Endothelial cell of umbilical vein (primary cell): ENCODE data around the gene MOCS2. TPM values are rescaled to one million over a fixed set of nuclear protein-coding genes. Genes with fewer than 3 reads are reported as not detected.

Source experiments
- BruUV-seq: library from RNA; stranded (reverse); fragments of 400-500 nt; replicated peaks from 2 replicates; lab custom pipeline; 2021; lab: Mats Ljungman, UMichigan
- CTCF ChIA-PET: fragments of 300-600, 350-600 bp; sonication (Branson Sonifier 250); formaldehyde crosslinking; loops from one replicate; lab custom pipeline; 2021; ENCODE audit warnings: antibody characterized with exemption, inconsistent platforms; lab: Charles Lee
- POLR2A ChIA-PET: fragments of 300-600, 350-600 bp; sonication (Branson Sonifier 250); formaldehyde crosslinking; loops from one replicate; lab custom pipeline; 2021; ENCODE audit warnings: antibody characterized with exemption, inconsistent platforms; lab: Charles Lee
- DNase-seq: peaks from one replicate; pipeline ENCODE4 v3.0.0-alpha.2; 2011; ENCODE audit warnings: low read depth, low spot score
- FAIRE-seq: peaks from 2 replicates; lab custom pipeline; 2011; peaks lifted over from hg19 to GRCh38; lab: Jason Lieb, UNC
- H2AFZ ChIP-seq: 2 replicates; pipeline ENCODE4 v1.6.0; 2012; ENCODE audit warnings: low read depth, low read length, control low read depth, inconsistent platforms
- H3K27ac ChIP-seq: 2 replicates; pipeline ENCODE4 v1.5.1; 2011; ENCODE audit warnings: low read depth, mild to moderate bottlenecking, control low read depth, low read length, moderate library complexity; ENCODE audit not compliant: insufficient read depth
- H3K27me3 ChIP-seq, 2 experiments: 2 replicates each; pipeline versions ENCODE4 v1.6.0 to v1.6.1; 2011; ENCODE audit warnings: low read length in 2 of 2, mixed read lengths in 1 of 2; ENCODE audit not compliant: control insufficient read depth in 2 of 2, insufficient read depth in 2 of 2
- H3K36me3 ChIP-seq, 2 experiments: 2 replicates in 1 of 2; 3 replicates in 1 of 2; pipeline ENCODE4 v1.5.1; 2011; ENCODE audit warnings: low read length in 2 of 2, mild to moderate bottlenecking in 1 of 2, moderate library complexity in 1 of 2; ENCODE audit not compliant: control insufficient read depth in 2 of 2, insufficient read depth in 2 of 2; ENCODE audit errors: extremely low read depth in 1 of 2
- H3K4me1 ChIP-seq: 3 replicates; pipeline ENCODE4 v1.5.1; 2011; ENCODE audit warnings: mild to moderate bottlenecking, low read length; ENCODE audit not compliant: control insufficient read depth, insufficient read depth; ENCODE audit errors: extremely low read depth
- H3K4me2 ChIP-seq: 2 replicates; pipeline ENCODE4 v1.6.1; 2011; ENCODE audit warnings: low read length, control low read depth, mixed read lengths; ENCODE audit not compliant: insufficient read depth
- H3K4me3 ChIP-seq, 3 experiments: fragments of 200-600 bp in 1 of 3; sonication (generic), shearing (Covaris generic) in 1 of 3; replicated peaks in 1 of 3; 2 replicates each; pipeline ENCODE4 v1.5.1; 2011 to 2016; ENCODE audit warnings: control low read depth in 3 of 3, low read length in 3 of 3, mild to moderate bottlenecking in 2 of 3, inconsistent platforms in 1 of 3, low read depth in 1 of 3, moderate library complexity in 1 of 3; ENCODE audit not compliant: insufficient read depth in 1 of 3
- H3K79me2 ChIP-seq: 2 replicates; pipeline ENCODE4 v1.6.0; 2012; ENCODE audit warnings: low read length, inconsistent platforms; ENCODE audit not compliant: control insufficient read depth, insufficient read depth
- H3K9ac ChIP-seq: replicated peaks from 2 replicates; pipeline ENCODE3; 2011; ENCODE audit warnings: low read length, control low read depth; ENCODE audit not compliant: insufficient read depth; ENCODE audit errors: extremely low read depth
- H3K9me1 ChIP-seq: replicated peaks from 3 replicates; pipeline ENCODE4 v1.6.0; 2011; ENCODE audit warnings: mild to moderate bottlenecking, low read length; ENCODE audit not compliant: control insufficient read depth, insufficient read depth; ENCODE audit errors: extremely low read depth
- H3K9me3 ChIP-seq: replicated peaks from 2 replicates; pipeline ENCODE4 v1.5.1; 2012; ENCODE audit warnings: low read length, inconsistent platforms; ENCODE audit not compliant: control insufficient read depth, insufficient read depth
- H4K20me1 ChIP-seq: replicated peaks from 2 replicates; pipeline ENCODE3; 2011; ENCODE audit warnings: mild to moderate bottlenecking, low read length; ENCODE audit not compliant: control insufficient read depth, insufficient read depth; ENCODE audit errors: extremely low read depth
- EZH2 ChIP-seq: IDR thresholded peaks from 2 replicates; pipeline ENCODE4 v1.6.1; 2012; ENCODE audit warnings: borderline replicate concordance, low read depth, mild to moderate bottlenecking, moderate library complexity, low read length, inconsistent platforms; ENCODE audit not compliant: severe bottlenecking
- FOS ChIP-seq: IDR thresholded peaks from 2 replicates; pipeline ENCODE4 v1.6.1; 2011; ENCODE audit warnings: mild to moderate bottlenecking, low read length, moderate library complexity, borderline replicate concordance; ENCODE audit not compliant: insufficient read depth
- GATA2 ChIP-seq: IDR thresholded peaks from 2 replicates; pipeline ENCODE4 v1.7.0; 2011; ENCODE audit warnings: low read depth, mild to moderate bottlenecking, moderate library complexity, mixed read lengths, low read length; ENCODE audit not compliant: insufficient read length, insufficient read depth
- JUN ChIP-seq: IDR thresholded peaks from 2 replicates; pipeline ENCODE4 v1.6.1; 2011; ENCODE audit warnings: borderline replicate concordance, low read depth; ENCODE audit not compliant: insufficient read length, insufficient read depth
- MYC ChIP-seq: IDR thresholded peaks from one replicate; pipeline ENCODE4 v1.6.1; 2011; ENCODE audit warnings: mild to moderate bottlenecking, low read depth, low read length
- POLR2A ChIP-seq: IDR thresholded peaks from 2 replicates; pipeline ENCODE4 v1.6.1; 2012; ENCODE audit warnings: low read depth, mild to moderate bottlenecking, control low read depth, low read length
- POLR2AphosphoS5 ChIP-seq: IDR thresholded peaks from 2 replicates; pipeline ENCODE4 v1.6.1; 2012; ENCODE audit warnings: low read depth, mild to moderate bottlenecking, control low read depth, low read length, moderate library complexity; ENCODE audit not compliant: insufficient read depth
- dilution Hi-C: fragments of 300-500 bp; cut with MboI; formaldehyde crosslinking; loops from one replicate; pipeline ENCODE4 v1.15.0; 2019; ENCODE audit warnings: low sequenced_read_pairs; ENCODE audit not compliant: extremely low pct_ligation_motif_present
- intact Hi-C: fragments of 100-400 bp; cut with micrococcal nuclease; formaldehyde crosslinking; loops from one replicate; pipeline ENCODE4 v1.10.0; 2022
- polyA plus RNA-seq, 4 experiments: library from polyadenylated mRNA; depleted of rRNA in 3 of 4; stranded (reverse) in 3 of 4; unstranded in 1 of 4; fragments of >200 nt; gene quantifications; 2 replicates each; pipeline versions ENCODE4 v1.2.1 to v1.2.3, GENCODE V29; 2011 to 2012; ENCODE audit warnings: missing spikeins in 1 of 4
- total RNA-seq: library from RNA; stranded (reverse); gene quantifications from 2 replicates; pipeline ENCODE4 v1.2.3, GENCODE V29; 2021
- TF ChIP-seq, protein P1 (sequence below), 2 donors: IDR thresholded peaks; 1 replicate in 1 of 2; 2 replicates in 1 of 2; pipeline ENCODE4 v1.5.1; 2011; ENCODE audit warnings: low read length in 2 of 2, mild to moderate bottlenecking in 2 of 2, moderate library complexity in 2 of 2, control low read depth in 1 of 2, inconsistent platforms in 1 of 2, low read depth in 1 of 2; ENCODE audit not compliant: insufficient read depth in 1 of 2; ENCODE audit errors: extremely low read depth in 1 of 2
- TF ChIP-seq, protein P2 (sequence below): IDR thresholded peaks from 2 replicates; pipeline ENCODE4 v1.6.1; 2011; ENCODE audit not compliant: insufficient read depth, insufficient read length

The MOCS2 gene
- total and polyA plus RNA-seq, 2 donors (not counting 3 experiments of a cell fraction or from before 2014, with no cell fraction given), result 14.3 to 31.5 TPM

DNA sequence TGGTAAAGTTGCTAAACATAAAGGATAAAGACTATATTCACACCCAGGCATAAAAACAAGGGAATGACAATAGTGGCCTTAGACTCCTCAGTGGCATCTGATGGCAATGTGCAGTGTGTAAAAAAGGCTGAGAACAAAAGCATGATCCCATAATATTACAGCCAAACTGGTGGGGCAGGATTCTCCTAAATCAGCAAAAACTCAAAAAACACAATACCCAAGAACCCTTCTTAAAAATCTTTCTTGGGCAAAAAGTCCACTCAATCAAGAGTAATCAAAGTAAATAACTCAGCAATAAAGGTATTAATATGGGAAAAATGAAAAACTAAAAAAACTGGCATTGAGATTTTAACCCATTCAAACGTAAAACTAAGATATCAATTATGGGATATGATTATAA lies 1.6 kb upstream of the MOCS2 start:
- H3K27ac ChIP-seq, result no peak overlapping the region
- no peak for FAIRE-seq
- CTCF ChIA-PET, result no interaction called here

More for the DNA sequence above, 1.6 kb upstream of the MOCS2 start:
- DNase-seq, result no peak
- TF ChIP-seq JUN, result no peak
- no peak for TF ChIP-seq GATA2
- TF ChIP-seq POLR2A, result no peak
- no peak for TF ChIP-seq FOS
- TF ChIP-seq, protein P1, sequence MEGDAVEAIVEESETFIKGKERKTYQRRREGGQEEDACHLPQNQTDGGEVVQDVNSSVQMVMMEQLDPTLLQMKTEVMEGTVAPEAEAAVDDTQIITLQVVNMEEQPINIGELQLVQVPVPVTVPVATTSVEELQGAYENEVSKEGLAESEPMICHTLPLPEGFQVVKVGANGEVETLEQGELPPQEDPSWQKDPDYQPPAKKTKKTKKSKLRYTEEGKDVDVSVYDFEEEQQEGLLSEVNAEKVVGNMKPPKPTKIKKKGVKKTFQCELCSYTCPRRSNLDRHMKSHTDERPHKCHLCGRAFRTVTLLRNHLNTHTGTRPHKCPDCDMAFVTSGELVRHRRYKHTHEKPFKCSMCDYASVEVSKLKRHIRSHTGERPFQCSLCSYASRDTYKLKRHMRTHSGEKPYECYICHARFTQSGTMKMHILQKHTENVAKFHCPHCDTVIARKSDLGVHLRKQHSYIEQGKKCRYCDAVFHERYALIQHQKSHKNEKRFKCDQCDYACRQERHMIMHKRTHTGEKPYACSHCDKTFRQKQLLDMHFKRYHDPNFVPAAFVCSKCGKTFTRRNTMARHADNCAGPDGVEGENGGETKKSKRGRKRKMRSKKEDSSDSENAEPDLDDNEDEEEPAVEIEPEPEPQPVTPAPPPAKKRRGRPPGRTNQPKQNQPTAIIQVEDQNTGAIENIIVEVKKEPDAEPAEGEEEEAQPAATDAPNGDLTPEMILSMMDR (IDR thresholded peaks at IDR 0.05; ENCODE audit: extremely low read depth in 1 of 2, insufficient read depth in 1 of 2, low read depth in 1 of 2, low read length in 2 of 2), result no peak
- TF ChIP-seq POLR2AphosphoS5, result no peak
- no peak for TF ChIP-seq EZH2
- TF ChIP-seq, protein P2, sequence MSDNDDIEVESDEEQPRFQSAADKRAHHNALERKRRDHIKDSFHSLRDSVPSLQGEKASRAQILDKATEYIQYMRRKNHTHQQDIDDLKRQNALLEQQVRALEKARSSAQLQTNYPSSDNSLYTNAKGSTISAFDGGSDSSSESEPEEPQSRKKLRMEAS, result no peak
- no peak for TF ChIP-seq MYC
- POLR2A ChIA-PET, result no interaction called here
- H2AFZ ChIP-seq, result no peak overlapping the region
- no peaks in the 10 kb centered on the region for H3K9me1 ChIP-seq
- no peaks in the 10 kb centered on the region for H3K9me3 ChIP-seq
- H3K79me2 ChIP-seq, result peaks cover 1% of the 10 kb centered on the region
- BruUV-seq, result no TSS peak
- no peaks in the 10 kb centered on the region for H4K20me1 ChIP-seq
- no peaks in the 10 kb centered on the region for H3K27me3 ChIP-seq
- no peak overlapping the region for H3K9ac ChIP-seq
- intact Hi-C loops, result no loop called here
- dilution Hi-C loops, result no loop called here
- H3K4me2 ChIP-seq, result no peak overlapping the region
- no peaks in the 10 kb centered on the region for H3K36me3 ChIP-seq
- H3K4me3 ChIP-seq, result no peak overlapping the region
- peaks cover 16% of the 10 kb centered on the region for H3K4me1 ChIP-seq
